HepG2 (cell line): ENCODE measurements around the gene MTHFR. TPM values are rescaled to one million over a fixed set of nuclear protein-coding genes. Genes with fewer than 3 reads are reported as not detected.
A peak's percentile ranks its signal among the peaks of the same experiment; 100 is the strongest.

Experiments
- ATAC-seq: fragments of 200-7000 bp; cut with Tn5 transposase; 3 replicates; pipeline ENCODE4 v1.9.1; 2020; ENCODE audit warnings: mild to moderate bottlenecking, moderate library complexity
- BruUV-seq: library from RNA; stranded (reverse); fragments of 400-500 nt; replicated peaks from 2 replicates; lab custom pipeline; 2021; lab: Mats Ljungman, UMichigan
- CTCF ChIA-PET: fragments of 300-600 bp; formaldehyde crosslinking; extraction: SDS; loops from one replicate; lab custom pipeline; 2021; ENCODE audit warnings: low total read pairs, inconsistent platforms, low intra/inter-chr PET ratio; lab: Yijun Ruan, JAX
- POLR2A ChIA-PET: fragments of 350-600 bp; sonication (Branson Sonifier 250); formaldehyde crosslinking; loops from one replicate; lab custom pipeline; 2020; ENCODE audit warnings: antibody characterized with exemption, inconsistent platforms; lab: Yijun Ruan, JAX
- DNase-seq: peaks from one replicate; pipeline ENCODE4 v3.0.0-alpha.2; 2015; ENCODE audit warnings: low spot score
- FAIRE-seq: peaks from 3 replicates; lab custom pipeline; 2011; peaks lifted over from hg19 to GRCh38; lab: Jason Lieb, UNC
- H2AFZ ChIP-seq: one replicate; pipeline ENCODE4 v1.6.1; 2011; ENCODE audit warnings: low read length, inconsistent platforms
- H3K27ac ChIP-seq: fragments of 300-600 bp; 3 replicates; pipeline ENCODE4 v1.8.0; 2011; ENCODE audit warnings: mixed run types, mild to moderate bottlenecking, mixed read lengths, low read length, inconsistent platforms; ENCODE audit not compliant: insufficient read depth; ENCODE audit errors: extremely low read length
- H3K27me3 ChIP-seq, 2 experiments: fragments of 200-600 bp in 1 of 2; 2 replicates in 1 of 2; 3 replicates in 1 of 2; pipeline versions ENCODE4 v1.6.0 to v1.8.0; 2011; ENCODE audit warnings: low read length in 2 of 2, mild to moderate bottlenecking in 2 of 2, moderate library complexity in 2 of 2, inconsistent platforms in 1 of 2; ENCODE audit not compliant: insufficient read depth in 2 of 2, control insufficient read depth in 1 of 2
- H3K36me3 ChIP-seq, 2 experiments: fragments of 200-600 bp in 1 of 2; replicated peaks in 1 of 2; 2 replicates in 1 of 2; 3 replicates in 1 of 2; pipeline versions ENCODE4 v1.5.1 to v1.8.0; 2011; ENCODE audit warnings: low read length in 2 of 2, inconsistent platforms in 1 of 2; ENCODE audit not compliant: insufficient read depth in 2 of 2, control insufficient read depth in 1 of 2
- H3K4me1 ChIP-seq: 2 replicates; pipeline ENCODE4 v1.5.1; 2012; ENCODE audit warnings: low read length, inconsistent platforms; ENCODE audit not compliant: insufficient read depth
- H3K4me2 ChIP-seq: 2 replicates; pipeline ENCODE4 v1.6.0; 2011; ENCODE audit warnings: low read depth, low read length, inconsistent platforms
- H3K4me3 ChIP-seq, 3 experiments: fragments of 200-600 bp in 1 of 3; sonication (generic), shearing (Covaris generic) in 1 of 3; replicated peaks in 1 of 3; 2 replicates each; pipeline ENCODE4 v1.5.1; 2011 to 2016; ENCODE audit warnings: low read length in 3 of 3, inconsistent platforms in 2 of 3, low read depth in 2 of 3, mild to moderate bottlenecking in 2 of 3, control low read depth in 1 of 3, mixed read lengths in 1 of 3; ENCODE audit not compliant: insufficient read depth in 1 of 3
- H3K79me2 ChIP-seq: one replicate; pipeline ENCODE4 v1.6.1; 2011; ENCODE audit warnings: low read length, inconsistent platforms; ENCODE audit not compliant: insufficient read depth
- H3K9ac ChIP-seq: 2 replicates; pipeline ENCODE4 v1.6.0; 2011; ENCODE audit warnings: mild to moderate bottlenecking, low read depth, low read length, inconsistent platforms; ENCODE audit not compliant: insufficient read depth
- H3K9me3 ChIP-seq: 2 replicates; pipeline ENCODE4 v1.5.1; 2012; ENCODE audit warnings: mild to moderate bottlenecking, low read length
- H4K20me1 ChIP-seq: 2 replicates; pipeline ENCODE4 v1.6.0; 2011; ENCODE audit warnings: inconsistent platforms, mild to moderate bottlenecking, low read length, moderate library complexity; ENCODE audit not compliant: insufficient read depth
- ESRRA ChIP-seq: sonication (generic); formaldehyde crosslinking; IDR thresholded peaks from 2 replicates; pipeline ENCODE4 v1.5.1; 2020; ENCODE audit warnings: mild to moderate bottlenecking, low read depth, missing genetic modification reagents
- GTF2F1 ChIP-seq: fragments of 150-350 bp; IDR thresholded peaks from 2 replicates; pipeline ENCODE4 v1.6.1; 2014; ENCODE audit warnings: low read length
- KDM4B ChIP-seq: sonication (generic); formaldehyde crosslinking; IDR thresholded peaks from 2 replicates; pipeline ENCODE4 v1.4.0; 2020; ENCODE audit warnings: missing genetic modification reagents
- MBD4 ChIP-seq: IDR thresholded peaks from 2 replicates; pipeline ENCODE4 v1.6.1; 2012; ENCODE audit warnings: low read length, inconsistent platforms, borderline replicate concordance
- NFE2L2 ChIP-seq: fragments of 150-350 bp; IDR thresholded peaks from 2 replicates; pipeline ENCODE4 v1.6.1; 2014; ENCODE audit warnings: low read length
- SP5 ChIP-seq: IDR thresholded peaks from 2 replicates; pipeline ENCODE4 v1.6.1; 2016; ENCODE audit warnings: low read depth, borderline replicate concordance
- ZBTB25 ChIP-seq: IDR thresholded peaks from 2 replicates; pipeline ENCODE4 v1.6.1; 2018; ENCODE audit warnings: missing genetic modification reagents
- ZBTB7B ChIP-seq: sonication (generic); formaldehyde crosslinking; IDR thresholded peaks from 2 replicates; pipeline ENCODE4 v1.4.0; 2020; ENCODE audit warnings: missing genetic modification reagents
- ZNF674 ChIP-seq: sonication (generic); formaldehyde crosslinking; IDR thresholded peaks from 2 replicates; pipeline ENCODE4 v1.5.0; 2020; ENCODE audit warnings: low read depth, mild to moderate bottlenecking, missing genetic modification reagents
- ZNF703 ChIP-seq: sonication (generic); formaldehyde crosslinking; IDR thresholded peaks from 2 replicates; pipeline ENCODE4 v1.5.1; 2020; ENCODE audit warnings: missing genetic modification reagents, mild to moderate bottlenecking, moderate library complexity, borderline replicate concordance
- ZNF841 ChIP-seq: sonication (generic); formaldehyde crosslinking; IDR thresholded peaks from 2 replicates; pipeline ENCODE4 v1.8.1; 2023; ENCODE audit warnings: missing genetic modification reagents, borderline replicate concordance
- WGBS: methylation state at CpG from one replicate; pipeline ENCODE4 v1.1.6; 2017; ENCODE audit warnings: low lambda C conversion rate; 5-methylcytosine and 5-hydroxymethylcytosine counted together
- in situ Hi-C: cut with HindIII; loops from 2 replicates; pipeline ENCODE4 v1.10.0; 2017; ENCODE audit warnings: low pct_unique_long_range_greater_than_20kb; ENCODE audit not compliant: extremely low pct_ligation_motif_present
- intact Hi-C: fragments of 100-400 bp; cut with micrococcal nuclease; formaldehyde crosslinking; loops from one replicate; pipeline ENCODE4 v1.10.0; 2022; ENCODE audit not compliant: unreplicated experiment
- polyA plus RNA-seq, 8 experiments: library from polyadenylated mRNA; depleted of rRNA in 3 of 8; stranded (reverse) in 7 of 8; unstranded in 1 of 8; fragments of >200 nt; fragmentation: Illumina TruSeq in 4 of 8; extraction: Trizol in 4 of 8; gene quantifications; 2 replicates each; pipeline versions ENCODE4 v1.2.1 to v1.2.3, GENCODE V29; 2011 to 2016; ENCODE audit warnings: low read depth in 4 of 8, missing spikeins in 1 of 8, mixed read lengths in 1 of 8; ENCODE audit not compliant: insufficient read depth in 1 of 8
- total RNA-seq, 5 experiments: library from RNA; depleted of rRNA; stranded (reverse); fragments of >200 nt; fragmentation: Illumina TruSeq; extraction: Trizol; gene quantifications; 2 replicates each; pipeline ENCODE4 v1.2.3, GENCODE V29; 2016; ENCODE audit warnings: low read depth in 1 of 5
- TF ChIP-seq, protein P1 (sequence below): sonication (generic); formaldehyde crosslinking; IDR thresholded peaks from 2 replicates; pipeline ENCODE4 v1.4.0; 2020; ENCODE audit warnings: missing genetic modification reagents
- TF ChIP-seq, protein P2 (sequence below): sonication (generic); formaldehyde crosslinking; IDR thresholded peaks from 2 replicates; pipeline ENCODE4 v1.5.0; 2020; ENCODE audit warnings: mild to moderate bottlenecking, missing genetic modification reagents
- TF ChIP-seq, protein P3 (sequence below): sonication (generic); IDR thresholded peaks from 2 replicates; pipeline ENCODE4 v1.6.1; 2016; ENCODE audit warnings: low read depth, borderline replicate concordance
- TF ChIP-seq, protein P4 (sequence below): IDR thresholded peaks from 2 replicates; pipeline ENCODE4 v1.6.1; 2016; ENCODE audit warnings: missing compliant biosample characterization, missing genetic modification reagents, borderline replicate concordance

MTHFR gene
- total and polyA plus RNA-seq, 2 of the 13 experiments (the other 11 are each of a cell fraction or from before 2014, with no cell fraction given), result 3.8 to 8.2 TPM

DNA sequence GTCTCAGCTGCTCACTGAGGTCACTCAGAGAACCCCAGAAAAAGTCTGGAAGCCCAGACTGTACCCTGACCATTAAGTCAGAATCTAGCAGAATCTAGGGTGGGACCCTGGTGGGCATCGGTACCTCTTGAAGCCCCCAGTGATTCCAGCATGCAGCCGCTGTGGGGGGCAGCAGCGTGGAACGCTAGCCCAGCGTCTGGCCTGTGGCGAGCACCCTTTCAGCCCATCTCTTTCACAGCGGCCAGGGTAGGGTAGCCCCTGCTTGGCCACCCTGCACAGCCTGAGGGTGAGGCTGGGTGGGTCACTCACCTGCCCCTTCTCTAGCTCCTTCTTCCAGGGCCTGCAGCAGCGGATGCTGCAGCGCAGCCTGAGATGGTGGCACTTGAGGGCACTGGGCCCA, 27.4 kb downstream of the MTHFR start (continued):
- TF ChIP-seq, protein P1, sequence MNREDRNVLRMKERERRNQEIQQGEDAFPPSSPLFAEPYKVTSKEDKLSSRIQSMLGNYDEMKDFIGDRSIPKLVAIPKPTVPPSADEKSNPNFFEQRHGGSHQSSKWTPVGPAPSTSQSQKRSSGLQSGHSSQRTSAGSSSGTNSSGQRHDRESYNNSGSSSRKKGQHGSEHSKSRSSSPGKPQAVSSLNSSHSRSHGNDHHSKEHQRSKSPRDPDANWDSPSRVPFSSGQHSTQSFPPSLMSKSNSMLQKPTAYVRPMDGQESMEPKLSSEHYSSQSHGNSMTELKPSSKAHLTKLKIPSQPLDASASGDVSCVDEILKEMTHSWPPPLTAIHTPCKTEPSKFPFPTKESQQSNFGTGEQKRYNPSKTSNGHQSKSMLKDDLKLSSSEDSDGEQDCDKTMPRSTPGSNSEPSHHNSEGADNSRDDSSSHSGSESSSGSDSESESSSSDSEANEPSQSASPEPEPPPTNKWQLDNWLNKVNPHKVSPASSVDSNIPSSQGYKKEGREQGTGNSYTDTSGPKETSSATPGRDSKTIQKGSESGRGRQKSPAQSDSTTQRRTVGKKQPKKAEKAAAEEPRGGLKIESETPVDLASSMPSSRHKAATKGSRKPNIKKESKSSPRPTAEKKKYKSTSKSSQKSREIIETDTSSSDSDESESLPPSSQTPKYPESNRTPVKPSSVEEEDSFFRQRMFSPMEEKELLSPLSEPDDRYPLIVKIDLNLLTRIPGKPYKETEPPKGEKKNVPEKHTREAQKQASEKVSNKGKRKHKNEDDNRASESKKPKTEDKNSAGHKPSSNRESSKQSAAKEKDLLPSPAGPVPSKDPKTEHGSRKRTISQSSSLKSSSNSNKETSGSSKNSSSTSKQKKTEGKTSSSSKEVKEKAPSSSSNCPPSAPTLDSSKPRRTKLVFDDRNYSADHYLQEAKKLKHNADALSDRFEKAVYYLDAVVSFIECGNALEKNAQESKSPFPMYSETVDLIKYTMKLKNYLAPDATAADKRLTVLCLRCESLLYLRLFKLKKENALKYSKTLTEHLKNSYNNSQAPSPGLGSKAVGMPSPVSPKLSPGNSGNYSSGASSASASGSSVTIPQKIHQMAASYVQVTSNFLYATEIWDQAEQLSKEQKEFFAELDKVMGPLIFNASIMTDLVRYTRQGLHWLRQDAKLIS, result no peak
- TF ChIP-seq ZNF703 (CRISPR knock-in tag) (no peak), KDM4B (CRISPR knock-in tag) (no peak), MBD4 (no peak), ZNF841 (no peak)
- TF ChIP-seq, protein P2, sequence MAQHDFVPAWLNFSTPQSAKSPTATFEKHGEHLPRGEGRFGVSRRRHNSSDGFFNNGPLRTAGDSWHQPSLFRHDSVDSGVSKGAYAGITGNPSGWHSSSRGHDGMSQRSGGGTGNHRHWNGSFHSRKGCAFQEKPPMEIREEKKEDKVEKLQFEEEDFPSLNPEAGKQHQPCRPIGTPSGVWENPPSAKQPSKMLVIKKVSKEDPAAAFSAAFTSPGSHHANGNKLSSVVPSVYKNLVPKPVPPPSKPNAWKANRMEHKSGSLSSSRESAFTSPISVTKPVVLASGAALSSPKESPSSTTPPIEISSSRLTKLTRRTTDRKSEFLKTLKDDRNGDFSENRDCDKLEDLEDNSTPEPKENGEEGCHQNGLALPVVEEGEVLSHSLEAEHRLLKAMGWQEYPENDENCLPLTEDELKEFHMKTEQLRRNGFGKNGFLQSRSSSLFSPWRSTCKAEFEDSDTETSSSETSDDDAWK, result no peak

- Histone ChIP-seq H3K79me2 (no peaks in the 10 kb centered on the region), H4K20me1 (no peaks in the 10 kb centered on the region), H3K9me3 (no peaks in the 10 kb centered on the region), H3K4me3 (no peak overlapping the region; a peak in 1 of 6 replicates), H3K36me3 (no peaks in the 10 kb centered on the region), H3K27ac (no peak overlapping the region), H3K4me2 (peak overlapping the region; percentile 43; the same call in 1 of the 2 replicates), H3K4me1 (peaks cover 17% of the 10 kb centered on the region), H2AFZ (no peak overlapping the region), H3K27me3 (peaks cover 3% of the 10 kb centered on the region in 2 experiments; a peak in 3 of 5 replicates), H3K9ac (no peak overlapping the region)
- ChIA-PET POLR2A (interaction anchor here (0.6 to 1.4 kb wide), 2 partner anchors 38 to 45 kb away, joined by 3 read pairs; no protein-coding TSS in a partner anchor), CTCF (no interaction called here)
- in situ Hi-C loops (no loop called here), intact Hi-C loops (no loop called here)
- no peak for FAIRE-seq
- ATAC-seq, result peak; percentile 44
- no TSS peak for BruUV-seq
- WGBS, result 1% methylated on average over 8 of the region's 8 CpGs
- DNase-seq, result no peak
- TF ChIP-seq NFE2L2 (no peak), ZNF674 (CRISPR knock-in tag) (no peak), ZBTB7B (0 out of 2 replicates have a peak, but pooled peaks have one; percentile 45), ESRRA (CRISPR knock-in tag) (0 out of 2 replicates have a peak, but pooled peaks have one; percentile 36), GTF2F1 (no peak), ZBTB25 (CRISPR knock-in tag) (no peak), SP5 (no peak)
- TF ChIP-seq, protein P3, sequence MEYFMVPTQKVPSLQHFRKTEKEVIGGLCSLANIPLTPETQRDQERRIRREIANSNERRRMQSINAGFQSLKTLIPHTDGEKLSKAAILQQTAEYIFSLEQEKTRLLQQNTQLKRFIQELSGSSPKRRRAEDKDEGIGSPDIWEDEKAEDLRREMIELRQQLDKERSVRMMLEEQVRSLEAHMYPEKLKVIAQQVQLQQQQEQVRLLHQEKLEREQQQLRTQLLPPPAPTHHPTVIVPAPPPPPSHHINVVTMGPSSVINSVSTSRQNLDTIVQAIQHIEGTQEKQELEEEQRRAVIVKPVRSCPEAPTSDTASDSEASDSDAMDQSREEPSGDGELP, result peak; percentile 8; the same call in 1 of the 2 replicates
- TF ChIP-seq, protein P4, sequence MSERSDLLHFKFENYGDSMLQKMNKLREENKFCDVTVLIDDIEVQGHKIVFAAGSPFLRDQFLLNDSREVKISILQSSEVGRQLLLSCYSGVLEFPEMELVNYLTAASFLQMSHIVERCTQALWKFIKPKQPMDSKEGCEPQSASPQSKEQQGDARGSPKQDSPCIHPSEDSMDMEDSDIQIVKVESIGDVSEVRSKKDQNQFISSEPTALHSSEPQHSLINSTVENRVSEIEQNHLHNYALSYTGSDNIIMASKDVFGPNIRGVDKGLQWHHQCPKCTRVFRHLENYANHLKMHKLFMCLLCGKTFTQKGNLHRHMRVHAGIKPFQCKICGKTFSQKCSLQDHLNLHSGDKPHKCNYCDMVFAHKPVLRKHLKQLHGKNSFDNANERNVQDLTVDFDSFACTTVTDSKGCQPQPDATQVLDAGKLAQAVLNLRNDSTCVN (CRISPR knock-in tag), result no peak
Measured at GRCh38 chr1:11777658-11778322, 28.0 kb downstream of the MTHFR start.
